DND-41 (cell line): ENCODE measurements around the gene TTC38.

Experiments used
- CTCF ChIP-seq: IDR thresholded peaks from 2 replicates; pipeline ENCODE4 v1.5.1; 2012; ENCODE audit warnings: borderline replicate concordance, low read length, moderate library complexity, mild to moderate bottlenecking; ENCODE audit not compliant: poor library complexity, severe bottlenecking; ENCODE audit errors: extremely low read depth
- EZH2 ChIP-seq: IDR thresholded peaks from 3 replicates; pipeline ENCODE4 v1.6.1; 2012; ENCODE audit warnings: borderline replicate concordance, low read depth, mild to moderate bottlenecking, moderate library complexity, low read length, inconsistent platforms; ENCODE audit not compliant: severe bottlenecking

GRCh38 chr22:46329616-46330015, 61.8 kb downstream of the TTC38 start:
- TF ChIP-seq CTCF = no peak
- no peak for TF ChIP-seq EZH2
